HepG2 (cell line): ENCODE data around the gene GCHFR.

Source experiments
- FOSL1 ChIP-seq: sonication (generic); formaldehyde crosslinking; IDR thresholded peaks from 2 replicates; pipeline ENCODE4 v1.9.0; 2021; ENCODE audit warnings: missing genetic modification reagents, borderline replicate concordance
- RELA ChIP-seq: sonication (generic); formaldehyde crosslinking; IDR thresholded peaks from 2 replicates; pipeline ENCODE4 v1.4.0; 2020; ENCODE audit warnings: missing genetic modification reagents
- ZNF225 ChIP-seq: sonication (generic); formaldehyde crosslinking; IDR thresholded peaks from 2 replicates; pipeline ENCODE4 v1.4.0; 2020; ENCODE audit warnings: mild to moderate bottlenecking, missing genetic modification reagents
- ZNF317 ChIP-seq: sonication (generic); formaldehyde crosslinking; IDR thresholded peaks from 2 replicates; pipeline ENCODE4 v1.5.0; 2020; ENCODE audit warnings: mild to moderate bottlenecking, missing genetic modification reagents
- ZNF543 ChIP-seq: sonication (generic); formaldehyde crosslinking; IDR thresholded peaks from 2 replicates; pipeline ENCODE4 v1.4.0; 2020; ENCODE audit warnings: mild to moderate bottlenecking, missing genetic modification reagents

- TF ChIP-seq FOSL1 (CRISPR knock-in tag) (no peak), ZNF317 (CRISPR knock-in tag) (no peak), RELA (CRISPR knock-in tag) (no peak), ZNF543 (no peak), ZNF225 (no peak)
Measured at GRCh38 chr15:40721701-40722100, 42.2 kb upstream of the GCHFR start.
